H9 (cell line): ENCODE data around the gene ADARB2. TPM values are rescaled to one million over a fixed set of nuclear protein-coding genes. Genes with fewer than 3 reads are reported as not detected.

Experiments
- DNase-seq: peaks from one replicate; pipeline ENCODE4 v3.0.0-alpha.2; 2017
- H2AFZ ChIP-seq: one replicate; pipeline ENCODE4 v1.6.1; 2013; ENCODE audit warnings: mild to moderate bottlenecking, low read length, control low read depth, moderate library complexity
- H2AK5ac ChIP-seq: 2 replicates; pipeline ENCODE4 v1.6.1; 2013; ENCODE audit warnings: low read length, control low read depth, mixed read lengths; ENCODE audit not compliant: insufficient read length
- H2BK120ac ChIP-seq: one replicate; pipeline ENCODE4 v1.6.1; 2013; ENCODE audit warnings: low read depth, mild to moderate bottlenecking, low read length, control low read depth, inconsistent platforms; ENCODE audit not compliant: poor library complexity, severe bottlenecking
- H2BK12ac ChIP-seq: 2 replicates; pipeline ENCODE4 v1.6.1; 2013; ENCODE audit warnings: low read length, control low read depth, mixed read lengths, low read depth; ENCODE audit not compliant: insufficient read length
- H2BK15ac ChIP-seq: 2 replicates; pipeline ENCODE4 v1.6.1; 2013; ENCODE audit warnings: low read depth, low read length, control low read depth
- H2BK20ac ChIP-seq: one replicate; pipeline ENCODE4 v1.6.1; 2013; ENCODE audit warnings: low read depth, mild to moderate bottlenecking, low read length, control low read depth, inconsistent platforms; ENCODE audit not compliant: poor library complexity, severe bottlenecking
- H2BK5ac ChIP-seq: 2 replicates; pipeline ENCODE4 v1.6.1; 2013; ENCODE audit warnings: low read length, control low read depth, mixed read lengths; ENCODE audit not compliant: insufficient read length
- H3K14ac ChIP-seq: 2 replicates; pipeline ENCODE4 v1.6.1; 2013; ENCODE audit warnings: low read length, control low read depth; ENCODE audit not compliant: insufficient read depth
- H3K18ac ChIP-seq: 2 replicates; pipeline ENCODE4 v1.6.1; 2013; ENCODE audit warnings: low read depth, mild to moderate bottlenecking, mixed read lengths, low read length, control low read depth; ENCODE audit not compliant: insufficient read length
- H3K23ac ChIP-seq: 2 replicates; pipeline ENCODE4 v1.6.1; 2013; ENCODE audit warnings: low read length, control low read depth, mixed read lengths, low read depth; ENCODE audit not compliant: insufficient read length
- H3K23me2 ChIP-seq: 2 replicates; pipeline ENCODE4 v1.6.1; 2013; ENCODE audit warnings: low read depth, mild to moderate bottlenecking, mixed read lengths, low read length, control low read depth; ENCODE audit not compliant: insufficient read length, poor library complexity, severe bottlenecking
- H3K27ac ChIP-seq: 2 replicates; pipeline ENCODE4 v1.5.1; 2013; ENCODE audit warnings: low read length, control low read depth, mixed read lengths, low read depth; ENCODE audit not compliant: insufficient read length
- H3K27me3 ChIP-seq: 2 replicates; pipeline ENCODE4 v1.6.1; 2013; ENCODE audit warnings: low read length, control low read depth, inconsistent platforms; ENCODE audit not compliant: insufficient read depth
- H3K4ac ChIP-seq: 2 replicates; pipeline ENCODE4 v1.6.1; 2013; ENCODE audit warnings: low read depth, mild to moderate bottlenecking, control low read depth, inconsistent platforms, low read length, moderate library complexity
- H3K4me1 ChIP-seq: 2 replicates; pipeline ENCODE4 v1.6.1; 2013; ENCODE audit warnings: low read length, control low read depth, inconsistent platforms; ENCODE audit not compliant: insufficient read depth
- H3K4me2 ChIP-seq: 2 replicates; pipeline ENCODE4 v1.6.1; 2013; ENCODE audit warnings: low read length, control low read depth, mixed read lengths; ENCODE audit not compliant: insufficient read length, insufficient read depth
- H3K56ac ChIP-seq: 2 replicates; pipeline ENCODE4 v1.6.1; 2013; ENCODE audit warnings: low read depth, mild to moderate bottlenecking, mixed read lengths, low read length, control low read depth; ENCODE audit not compliant: insufficient read length
- H3K79me1 ChIP-seq: 2 replicates; pipeline ENCODE4 v1.6.1; 2013; ENCODE audit warnings: low read depth, mild to moderate bottlenecking, moderate library complexity, low read length, control low read depth, inconsistent platforms; ENCODE audit not compliant: insufficient read depth, poor library complexity, severe bottlenecking
- H3K79me2 ChIP-seq: 2 replicates; pipeline ENCODE4 v1.6.1; 2013; ENCODE audit warnings: low read length, control low read depth, inconsistent platforms; ENCODE audit not compliant: insufficient read depth
- H3K9ac ChIP-seq: 2 replicates; pipeline ENCODE4 v1.6.1; 2013; ENCODE audit warnings: low read length, control low read depth, mixed read lengths; ENCODE audit not compliant: insufficient read length; ENCODE audit errors: extremely low read depth
- H3K9me3 ChIP-seq: one replicate; pipeline ENCODE4 v1.6.1; 2013; ENCODE audit warnings: low read depth, low read length, inconsistent platforms; ENCODE audit not compliant: control insufficient read depth
- H3T11ph ChIP-seq: one replicate; pipeline ENCODE4 v1.6.1; 2013; ENCODE audit warnings: mild to moderate bottlenecking, low read length, control low read depth, inconsistent platforms
- H4K20me1 ChIP-seq: one replicate; pipeline ENCODE4 v1.6.1; 2013; ENCODE audit not compliant: control insufficient read depth, insufficient read length, insufficient read depth
- H4K5ac ChIP-seq: 2 replicates; pipeline ENCODE4 v1.6.1; 2013; ENCODE audit warnings: low read depth, mild to moderate bottlenecking, mixed read lengths, low read length, control low read depth; ENCODE audit not compliant: insufficient read length
- H4K8ac ChIP-seq: replicated peaks from 2 replicates; pipeline ENCODE4 v1.6.1; 2013; ENCODE audit warnings: low read length, control low read depth, mixed read lengths, low read depth; ENCODE audit not compliant: insufficient read length
- H4K91ac ChIP-seq: 2 replicates; pipeline ENCODE4 v1.6.1; 2013; ENCODE audit warnings: low read depth, mild to moderate bottlenecking, moderate library complexity, mixed read lengths, low read length, control low read depth; ENCODE audit not compliant: insufficient read length
- H3K27ac Mint-ChIP-seq, 3 experiments: 2 replicates in 2 of 3; 3 replicates in 1 of 3; pipeline ENCODE4 v1.8.0; 2020 to 2021; ENCODE audit warnings: mixed read lengths in 3 of 3, mild to moderate bottlenecking in 1 of 3, moderate library complexity in 1 of 3
- H3K27me3 Mint-ChIP-seq: 2 replicates; pipeline ENCODE4 v1.8.0; 2021; ENCODE audit warnings: low read depth, mild to moderate bottlenecking, moderate library complexity, mixed read lengths
- H3K36me3 Mint-ChIP-seq, 3 experiments: 2 replicates in 2 of 3; 3 replicates in 1 of 3; pipeline ENCODE4 v1.8.0; 2020 to 2021; ENCODE audit warnings: low read depth in 3 of 3, mixed read lengths in 3 of 3; ENCODE audit not compliant: insufficient read depth in 1 of 3
- H3K4me1 Mint-ChIP-seq, 2 experiments: 2 replicates each; pipeline ENCODE4 v1.8.0; 2020; ENCODE audit warnings: mixed read lengths in 2 of 2
- H3K4me3 Mint-ChIP-seq, 2 experiments: 2 replicates in 1 of 2; 3 replicates in 1 of 2; pipeline ENCODE4 v1.8.0; 2020 to 2021; ENCODE audit warnings: mild to moderate bottlenecking in 2 of 2, mixed read lengths in 2 of 2, moderate library complexity in 1 of 2
- H3K9me3 Mint-ChIP-seq, 2 experiments: 2 replicates in 1 of 2; 3 replicates in 1 of 2; pipeline ENCODE4 v1.8.0; 2020; ENCODE audit warnings: mild to moderate bottlenecking in 2 of 2, mixed read lengths in 2 of 2, moderate library complexity in 1 of 2
- WGBS: extraction: QIAGEN DNeasy Blood & Tissue Kit; methylation state at CpG from one replicate; pipeline ENCODE4 v1.1.7; 2013; ENCODE audit warnings: missing lambda C conversion rate, low lambda C conversion rate, mixed read lengths; ENCODE audit not compliant: insufficient read length; ENCODE audit errors: extremely low coverage; 5-methylcytosine and 5-hydroxymethylcytosine counted together
- total RNA-seq: library from RNA; stranded (reverse); gene quantifications from 2 replicates; pipeline ENCODE4 v1.2.1, GENCODE V29; 2021
- TF ChIP-seq, protein P1 (sequence below): fragments of 200-600 bp; sonication (generic); conservative IDR thresholded peaks from 3 replicates; pipeline ENCODE4 v1.8.0; 2021; ENCODE audit warnings: antibody characterized with exemption, mild to moderate bottlenecking

Gene ADARB2
- total RNA-seq, 1 experiment from 2014 or later = 0.87 TPM

DNA sequence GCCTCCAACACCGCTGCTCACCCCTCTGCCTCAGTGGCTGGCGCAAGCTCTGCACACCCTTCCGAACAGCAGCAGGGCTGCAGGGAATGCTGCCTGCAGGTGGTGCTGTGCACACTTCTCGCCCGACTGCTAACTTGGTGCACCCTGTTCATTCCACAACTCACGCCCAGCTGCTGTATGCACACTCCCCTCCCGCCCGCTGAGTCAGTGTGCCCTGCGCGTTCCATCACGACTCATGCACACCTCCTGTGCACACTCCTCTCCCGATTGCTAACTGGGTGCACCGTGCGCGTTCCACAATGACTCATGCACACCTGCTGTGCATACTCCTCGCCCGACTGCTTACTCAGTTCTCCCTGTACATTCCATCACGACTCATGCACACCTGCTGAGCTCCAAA, 21.5 kb downstream of the ADARB2 start:
- Histone ChIP-seq H3K79me1 (no peaks in the 10 kb centered on the region), H2BK5ac (no peak overlapping the region), H4K8ac (no peak overlapping the region), H4K20me1 (no peaks in the 10 kb centered on the region), H2BK12ac (no peak overlapping the region), H2BK120ac (no peak overlapping the region), H3K9ac (no peak overlapping the region), H4K91ac (no peak overlapping the region), H3K23ac (no peak overlapping the region), H3K56ac (no peak overlapping the region), H3K14ac (no peak overlapping the region), H2AFZ (no peak overlapping the region), H3K27ac (no peak overlapping the region), H3K9me3 (no peaks in the 10 kb centered on the region), H3K23me2 (peaks cover 3% of the 10 kb centered on the region), H3K4me2 (peak overlapping the region; percentile 22), H3K79me2 (no peaks in the 10 kb centered on the region), H3K18ac (no peak overlapping the region), H2BK15ac (no peak overlapping the region), H3K4ac (no peak overlapping the region), H2BK20ac (no peak overlapping the region), H4K5ac (no peak overlapping the region), H3T11ph (no peak overlapping the region), H3K4me1 (peaks cover 6% of the 10 kb centered on the region; the same call in 1 of the 2 replicates), H2AK5ac (no peak overlapping the region), H3K27me3 (no peaks in the 10 kb centered on the region)
- Mint-ChIP-seq H3K4me1 (peaks cover 15 to 19% of the 10 kb centered on the region in 2 experiments), H3K4me3 (peak overlapping the region in 1 of 2 experiments; percentile 36; a peak in 2 of 5 replicates), H3K27me3 (peaks cover 11% of the 10 kb centered on the region), H3K36me3 (no peaks in the 10 kb centered on the region), H3K9me3 (no peaks in the 10 kb centered on the region; a peak in 1 of 5 replicates), H3K27ac (0 out of 7 replicates have a peak overlapping the region, but pooled peaks of 1 of the 3 experiments have one; percentile 7)
- TF ChIP-seq, protein P1, sequence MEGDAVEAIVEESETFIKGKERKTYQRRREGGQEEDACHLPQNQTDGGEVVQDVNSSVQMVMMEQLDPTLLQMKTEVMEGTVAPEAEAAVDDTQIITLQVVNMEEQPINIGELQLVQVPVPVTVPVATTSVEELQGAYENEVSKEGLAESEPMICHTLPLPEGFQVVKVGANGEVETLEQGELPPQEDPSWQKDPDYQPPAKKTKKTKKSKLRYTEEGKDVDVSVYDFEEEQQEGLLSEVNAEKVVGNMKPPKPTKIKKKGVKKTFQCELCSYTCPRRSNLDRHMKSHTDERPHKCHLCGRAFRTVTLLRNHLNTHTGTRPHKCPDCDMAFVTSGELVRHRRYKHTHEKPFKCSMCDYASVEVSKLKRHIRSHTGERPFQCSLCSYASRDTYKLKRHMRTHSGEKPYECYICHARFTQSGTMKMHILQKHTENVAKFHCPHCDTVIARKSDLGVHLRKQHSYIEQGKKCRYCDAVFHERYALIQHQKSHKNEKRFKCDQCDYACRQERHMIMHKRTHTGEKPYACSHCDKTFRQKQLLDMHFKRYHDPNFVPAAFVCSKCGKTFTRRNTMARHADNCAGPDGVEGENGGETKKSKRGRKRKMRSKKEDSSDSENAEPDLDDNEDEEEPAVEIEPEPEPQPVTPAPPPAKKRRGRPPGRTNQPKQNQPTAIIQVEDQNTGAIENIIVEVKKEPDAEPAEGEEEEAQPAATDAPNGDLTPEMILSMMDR = peak; percentile 80
- DNase-seq = peak; percentile 74
- WGBS = no CpG with 5 or more reads among the region's 18 CpGs
